Activated gamma-delta T cell treated with anti-CD3 and anti-CD28 coated beads, Interleukin-2, amount 50 U/mL, for 16 hours (primary cell): ENCODE measurements around the gene JAZF1.

ENCODE experiments used
- DNase-seq: peaks from one replicate; pipeline ENCODE4 v3.0.0-alpha.2; 2020; ENCODE audit warnings: low read depth

Gene JAZF1

GRCh38 chr7:27967639-27968038, 213.0 kb downstream of the JAZF1 start:
- DNase-seq: no peak

DNA sequence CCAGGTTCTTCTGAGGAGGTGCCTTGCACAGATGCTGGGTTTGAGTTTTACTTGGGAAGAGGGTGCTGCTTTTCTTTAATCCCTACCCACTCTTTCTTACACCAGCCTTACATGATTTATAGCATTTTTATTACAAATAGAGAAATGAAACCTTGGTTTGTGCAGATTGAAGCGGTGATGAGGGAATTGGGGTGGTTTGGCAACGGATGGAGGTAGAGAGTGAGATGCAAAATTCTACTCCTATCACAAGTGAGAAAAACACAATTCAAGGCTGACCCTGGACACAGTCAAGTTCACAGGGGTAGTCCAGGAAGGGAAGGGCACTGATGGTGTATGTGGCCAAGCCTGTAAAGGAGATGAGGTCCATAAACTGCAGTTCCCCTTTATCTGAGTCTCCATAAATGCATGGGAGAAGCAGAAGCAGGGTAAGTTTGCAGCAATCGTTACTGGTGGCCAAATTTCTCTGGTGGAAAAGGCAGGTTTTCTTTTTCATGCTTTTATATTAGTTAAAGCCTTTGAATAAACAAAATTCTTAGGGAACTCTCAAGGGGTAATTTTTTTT, 214.3 kb downstream of the JAZF1 start:
- no peak for DNase-seq

DNA sequence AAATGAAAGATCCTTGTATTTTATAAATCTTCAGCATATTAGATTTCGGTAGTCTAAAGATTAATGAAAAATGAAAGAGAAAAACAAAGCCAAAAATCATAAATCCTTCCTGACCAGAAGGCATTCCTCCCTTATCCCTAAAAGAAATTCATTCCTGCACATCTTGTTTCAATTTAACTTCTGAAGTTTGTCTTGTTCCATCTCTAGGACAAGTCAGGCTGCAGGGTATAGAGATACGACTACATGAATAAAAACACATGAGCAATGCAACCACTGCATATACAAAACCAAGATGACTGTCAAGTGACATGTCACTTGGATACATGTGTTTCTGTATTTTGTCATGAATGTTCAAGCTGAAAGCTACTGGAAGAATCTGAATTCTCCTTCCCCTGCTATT, 214.9 kb downstream of the JAZF1 start:
- DNase-seq: no peak

GRCh38 chr7:27964820-27965219, 215.8 kb downstream of the JAZF1 start:
- no peak for DNase-seq

- DNase-seq: no peak
Measured at GRCh38 chr7:27963056-27963455, 217.5 kb downstream of the JAZF1 start.

DNA sequence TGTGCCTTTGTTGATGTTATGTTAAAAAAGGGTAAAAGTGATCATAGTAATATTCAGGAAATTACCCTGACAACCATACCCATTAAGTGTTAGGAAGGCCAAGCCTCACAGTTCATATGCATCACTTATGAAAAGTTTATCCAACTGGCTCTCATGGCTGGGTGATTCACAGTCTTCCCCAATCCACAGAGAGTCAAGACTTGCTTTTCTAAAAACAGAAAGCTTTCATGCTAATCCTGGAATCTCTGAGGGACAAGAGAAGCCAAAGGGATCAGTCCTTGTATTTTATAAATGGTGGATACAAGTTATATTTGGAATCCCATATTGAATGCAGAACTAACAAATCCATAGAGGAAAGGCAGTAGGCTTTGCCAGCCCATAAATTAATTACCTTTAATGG, 218.3 kb downstream of the JAZF1 start:
- DNase-seq: no peak

DNA sequence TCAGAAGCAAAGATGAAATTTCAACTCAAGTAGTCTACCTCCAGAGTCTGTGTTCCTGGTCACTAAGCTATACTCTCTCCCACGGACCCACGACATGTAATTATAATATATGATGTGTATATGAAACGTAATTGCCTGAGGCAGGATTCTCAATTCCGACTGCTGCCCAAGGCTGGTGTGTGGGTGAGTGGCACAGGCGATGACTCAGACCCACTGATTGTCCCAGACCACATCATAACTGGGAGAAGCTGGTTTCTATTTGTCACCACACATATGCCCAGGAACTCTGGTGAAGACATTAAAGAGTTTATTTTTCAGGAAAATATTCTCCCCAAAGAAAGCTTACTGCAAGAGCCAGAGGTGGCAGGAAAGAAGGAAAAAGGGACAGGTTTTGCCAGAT, 219.3 kb downstream of the JAZF1 start:
- DNase-seq: no peak

DNA sequence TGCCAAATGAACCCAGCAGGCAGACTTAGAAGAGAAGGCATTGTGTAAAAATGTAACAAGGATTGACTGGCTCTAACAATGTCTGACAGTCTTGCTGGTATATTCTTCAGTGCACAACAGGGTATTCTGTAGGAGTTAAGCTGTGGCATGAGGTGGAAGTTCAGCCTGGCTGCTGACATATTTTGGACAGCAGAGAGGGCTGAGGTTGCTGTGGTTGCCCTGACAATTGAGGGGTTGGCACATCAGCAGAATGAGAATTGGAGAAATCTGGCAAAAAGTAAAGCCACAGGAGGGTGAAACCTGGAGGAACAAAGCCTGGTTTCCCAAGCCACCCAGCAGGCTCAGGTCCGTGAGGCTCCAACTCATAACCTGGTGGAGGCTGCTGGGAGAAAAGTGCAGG, 220.2 kb downstream of the JAZF1 start:
- DNase-seq: no peak

GRCh38 chr7:27958933-27959548, 221.6 kb downstream of the JAZF1 start:
- DNase-seq: no peak

- DNase-seq: no peak
Measured at GRCh38 chr7:27955596-27955995, 225.0 kb downstream of the JAZF1 start.

- DNase-seq: no peak
Measured at GRCh38 chr7:27955011-27955410, 225.6 kb downstream of the JAZF1 start.

DNA sequence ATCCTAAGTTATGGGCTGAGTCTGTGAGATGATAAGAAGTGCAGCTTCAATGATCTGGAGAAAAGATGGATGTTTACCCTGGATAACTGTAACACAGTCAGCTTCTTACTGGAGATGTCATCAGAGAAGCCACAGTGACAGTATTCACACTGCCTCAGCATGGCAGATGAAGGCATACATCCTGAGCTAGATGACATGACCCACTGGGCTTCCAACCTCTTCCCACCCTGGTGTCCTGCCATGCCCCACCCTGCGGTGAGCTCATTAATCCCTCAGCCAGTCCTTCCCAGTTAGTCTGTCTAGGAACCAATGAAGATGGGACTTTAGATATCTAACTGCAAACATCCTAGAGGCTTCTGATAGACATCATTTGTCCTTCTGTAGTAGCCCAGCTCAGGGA, 226.8 kb downstream of the JAZF1 start:
- DNase-seq: no peak

- DNase-seq: no peak
Measured at GRCh38 chr7:27953361-27953760, 227.2 kb downstream of the JAZF1 start.

DNA sequence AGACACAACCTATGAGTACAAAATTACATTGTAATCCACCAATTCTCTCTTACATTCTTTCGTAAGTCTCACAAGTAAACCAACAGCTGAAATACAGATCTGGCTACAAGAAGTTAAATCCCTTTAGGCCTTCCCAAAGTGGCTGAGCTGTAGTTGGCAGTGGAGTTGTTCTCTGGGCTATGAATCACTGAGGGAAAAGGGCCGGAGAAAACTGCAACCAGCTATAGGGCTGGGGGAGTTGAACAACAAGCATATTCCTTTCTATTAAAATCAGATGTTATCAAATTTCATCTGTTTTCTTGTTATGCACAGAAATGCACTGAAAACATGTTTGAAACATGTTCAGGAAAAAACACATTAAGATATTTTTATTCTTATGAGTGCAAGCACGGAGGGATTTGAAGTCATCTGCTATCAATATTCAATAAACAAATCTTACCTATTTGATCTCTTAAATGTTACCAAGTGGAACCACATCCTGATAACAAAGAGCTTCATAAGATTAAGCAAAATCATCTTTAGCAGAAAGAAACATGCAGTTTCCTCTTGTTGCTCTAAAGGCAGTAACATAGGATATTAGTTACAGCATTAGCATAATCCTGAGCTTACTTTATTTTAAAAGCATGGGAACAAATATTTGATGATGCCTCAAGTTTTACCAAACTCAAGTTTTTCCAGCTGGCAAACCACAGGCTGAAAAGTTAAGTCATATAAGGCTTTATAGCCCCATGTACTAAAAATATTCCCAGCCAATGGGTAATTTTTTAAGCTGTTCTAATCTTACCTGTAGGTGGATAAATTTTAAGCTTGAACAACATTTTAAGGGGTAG, 227.9 kb downstream of the JAZF1 start:
- no peak for DNase-seq

- DNase-seq: no peak
Measured at GRCh38 chr7:27950123-27950522, 230.5 kb downstream of the JAZF1 start.

GRCh38 chr7:27948861-27949260, 231.7 kb downstream of the JAZF1 start:
- DNase-seq: no peak

- DNase-seq: no peak
Measured at GRCh38 chr7:27947586-27948278, 232.9 kb downstream of the JAZF1 start.

DNA sequence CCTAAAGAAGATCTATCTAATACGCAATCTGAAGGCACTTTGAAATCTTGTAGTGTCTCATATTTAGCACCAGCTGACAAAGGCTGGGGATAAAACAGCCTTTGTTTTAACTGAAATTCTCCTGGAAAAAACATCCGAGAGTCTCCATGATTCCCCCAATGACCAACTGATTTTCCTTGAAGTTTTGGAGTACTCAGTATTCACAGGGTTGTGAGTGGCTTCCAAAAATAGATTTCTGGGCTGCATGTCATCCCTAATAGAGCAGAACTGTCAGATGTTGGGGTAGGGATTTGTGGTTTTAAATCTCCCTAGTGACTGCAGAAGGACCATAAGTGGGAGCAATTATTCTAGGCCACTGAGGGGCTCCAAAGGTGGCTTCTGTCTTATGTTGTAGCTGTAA, 234.2 kb downstream of the JAZF1 start:
- DNase-seq: no peak

DNA sequence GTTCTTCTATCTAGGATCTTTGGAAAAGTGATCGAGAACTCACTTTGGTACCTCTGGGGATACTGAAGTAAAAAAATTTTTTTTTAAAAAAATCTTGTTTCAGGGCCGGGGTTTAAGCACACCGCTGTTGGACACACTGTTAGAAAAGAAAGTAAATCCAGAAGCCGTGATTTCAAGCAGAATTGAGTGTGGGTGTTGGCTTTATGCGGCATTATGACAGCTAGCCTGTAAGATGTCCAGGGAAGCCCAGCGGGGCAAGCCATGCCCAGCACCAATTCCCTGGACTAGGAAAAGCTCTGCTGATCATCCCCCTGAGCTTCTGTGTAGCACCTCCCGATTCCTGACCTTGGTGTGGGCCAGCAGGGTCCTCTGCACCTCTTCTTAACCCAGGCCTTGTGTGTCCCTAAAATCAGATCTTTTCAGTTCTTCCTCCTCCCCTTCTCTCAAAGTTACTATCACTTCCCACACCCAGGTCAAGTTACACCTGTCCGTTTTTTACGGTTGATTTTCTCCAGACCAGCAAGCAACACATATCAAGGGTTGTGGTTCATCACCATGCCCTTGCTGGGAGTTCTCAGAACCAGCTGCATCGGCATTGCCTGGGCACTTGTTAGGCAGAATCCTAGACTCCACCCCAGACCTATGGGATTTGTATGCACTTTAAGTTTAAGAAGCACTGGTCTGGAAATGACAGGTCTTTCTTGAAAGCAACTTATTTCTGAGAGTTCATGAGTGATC, 235.4 kb downstream of the JAZF1 start:
- no peak for DNase-seq

- no peak for DNase-seq
Measured at GRCh38 chr7:27944643-27945042, 236.0 kb downstream of the JAZF1 start.

DNA sequence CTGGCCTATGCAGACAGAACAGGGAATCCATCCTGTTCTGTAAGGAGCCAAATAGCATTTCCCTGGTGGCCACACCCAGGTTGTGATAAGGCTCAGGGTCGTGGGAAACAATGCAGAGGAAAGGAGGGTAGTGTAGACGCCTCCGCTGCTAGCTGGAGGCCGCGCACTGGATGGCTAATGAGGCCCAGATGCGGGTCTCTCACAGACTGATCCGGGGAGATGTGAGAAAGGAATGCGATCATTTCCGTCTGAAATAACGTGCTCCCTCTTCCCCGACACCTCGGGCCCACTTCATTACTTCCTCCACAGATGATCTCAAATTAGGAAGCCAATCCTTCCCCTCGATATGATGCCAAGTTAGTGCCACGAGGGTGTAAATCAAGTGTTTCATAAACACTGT, 237.4 kb downstream of the JAZF1 start:
- no peak for DNase-seq

- no peak for DNase-seq
Measured at GRCh38 chr7:27942711-27943110, 237.9 kb downstream of the JAZF1 start.
